Measurements from ENCODE around the gene NRSN1. TPM values are rescaled to one million over a fixed set of nuclear protein-coding genes. Genes with fewer than 3 reads are reported as not detected.

NRSN1 gene
- total RNA-seq, 1 donor from 2014 or later: not detected

GRCh38 chr6:24194978-24195700 lies 69.1 kb downstream of the NRSN1 start:
- intact Hi-C loops (cut with micrococcal nuclease): no loop called here
- ATAC-seq (no peak), DNase-seq (no peak)

- ATAC-seq (no peak), DNase-seq (no peak)
- intact Hi-C loops (cut with micrococcal nuclease): no loop called here
These were observed 70.0 kb downstream of the NRSN1 start for GRCh38 chr6:24195836-24196597.

Other genes starting within 250 kb of the NRSN1 start
- not detected for gene DCDC2, start 231.8 kb downstream of the NRSN1 start, total RNA-seq

Data from left ventricle myocardium superior (tissue), 1 donor.